GM21390 (cell line): ENCODE data around the gene ESR2.
A peak's percentile ranks its signal among the peaks of the same experiment; 100 is the strongest.
"Not testable (repeated sequence)": the region's sequence is repeated elsewhere in the genome, so short reads cannot be mapped to it uniquely, and the experiment has no call there.

Experiments used
- ATAC-seq: cut with Tn5 transposase; IDR thresholded peaks from one replicate; pipeline ENCODE4 v1.9.1; 2021; ENCODE audit not compliant: unreplicated experiment

The ESR2 gene

DNA sequence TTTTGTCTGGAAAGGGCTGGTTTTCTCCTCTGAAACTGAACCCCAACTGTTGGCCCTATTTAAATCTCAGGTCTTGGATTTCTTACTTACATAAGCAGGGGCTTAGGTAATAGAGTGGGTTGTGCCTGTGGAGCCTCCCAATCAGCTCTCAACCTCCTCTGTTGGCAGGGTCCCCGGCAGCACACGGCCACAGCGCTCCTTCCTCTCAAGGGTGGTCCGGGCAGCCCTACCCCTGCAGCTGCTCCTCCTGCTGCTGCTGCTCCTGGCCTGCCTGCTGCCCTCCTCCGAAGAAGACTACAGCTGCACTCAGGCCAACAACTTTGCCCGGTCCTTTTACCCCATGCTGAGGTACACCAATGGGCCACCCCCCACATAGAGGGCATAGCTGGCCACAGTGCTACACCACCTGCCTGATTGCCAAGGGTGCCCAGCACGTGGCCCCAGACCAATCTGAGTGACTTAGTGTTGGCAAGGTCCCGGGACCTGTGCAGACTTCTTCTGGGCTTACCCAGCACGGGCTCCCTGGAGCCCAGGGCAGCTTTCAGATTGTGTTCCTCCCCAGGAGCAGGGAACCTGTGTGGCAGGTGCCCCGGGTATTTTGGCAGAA is 68.9 kb downstream of the ESR2 start:
- no peak for ATAC-seq

DNA sequence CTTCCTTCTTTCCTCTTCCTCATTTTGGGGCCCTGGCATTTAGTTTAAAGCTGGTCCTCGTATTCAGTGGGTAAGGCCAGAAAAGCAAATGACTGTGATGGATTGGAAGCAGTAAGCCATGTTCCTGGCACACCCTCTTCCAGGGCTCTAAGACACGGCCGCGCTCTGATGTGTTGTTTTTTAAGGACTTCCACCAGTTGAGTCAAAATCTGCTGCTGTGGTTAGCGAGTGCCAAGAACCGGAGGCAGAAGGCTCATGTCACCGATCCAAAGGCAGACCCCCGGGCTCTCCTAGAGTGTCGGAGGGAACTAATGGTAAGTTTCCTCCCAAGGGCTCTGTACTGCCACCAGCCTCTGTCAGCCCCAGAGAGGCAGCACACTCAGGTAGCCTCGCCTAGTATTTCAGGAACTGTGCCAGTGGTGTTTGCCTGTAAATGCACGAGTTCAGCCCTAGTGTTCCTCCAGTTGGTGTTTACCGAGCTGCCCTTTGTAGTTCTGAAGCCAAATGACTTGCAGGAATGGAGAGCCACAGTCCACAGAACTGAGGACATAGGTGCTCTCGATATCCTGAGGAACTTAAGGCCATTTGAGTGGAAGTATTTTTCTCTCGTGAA is 72.7 kb downstream of the ESR2 start:
- ATAC-seq: no peak

GRCh38 chr14:64220466-64220865 is 73.7 kb downstream of the ESR2 start:
- ATAC-seq: no peak

- no peak for ATAC-seq
These were observed 74.1 kb downstream of the ESR2 start for GRCh38 chr14:64220056-64220455.

DNA sequence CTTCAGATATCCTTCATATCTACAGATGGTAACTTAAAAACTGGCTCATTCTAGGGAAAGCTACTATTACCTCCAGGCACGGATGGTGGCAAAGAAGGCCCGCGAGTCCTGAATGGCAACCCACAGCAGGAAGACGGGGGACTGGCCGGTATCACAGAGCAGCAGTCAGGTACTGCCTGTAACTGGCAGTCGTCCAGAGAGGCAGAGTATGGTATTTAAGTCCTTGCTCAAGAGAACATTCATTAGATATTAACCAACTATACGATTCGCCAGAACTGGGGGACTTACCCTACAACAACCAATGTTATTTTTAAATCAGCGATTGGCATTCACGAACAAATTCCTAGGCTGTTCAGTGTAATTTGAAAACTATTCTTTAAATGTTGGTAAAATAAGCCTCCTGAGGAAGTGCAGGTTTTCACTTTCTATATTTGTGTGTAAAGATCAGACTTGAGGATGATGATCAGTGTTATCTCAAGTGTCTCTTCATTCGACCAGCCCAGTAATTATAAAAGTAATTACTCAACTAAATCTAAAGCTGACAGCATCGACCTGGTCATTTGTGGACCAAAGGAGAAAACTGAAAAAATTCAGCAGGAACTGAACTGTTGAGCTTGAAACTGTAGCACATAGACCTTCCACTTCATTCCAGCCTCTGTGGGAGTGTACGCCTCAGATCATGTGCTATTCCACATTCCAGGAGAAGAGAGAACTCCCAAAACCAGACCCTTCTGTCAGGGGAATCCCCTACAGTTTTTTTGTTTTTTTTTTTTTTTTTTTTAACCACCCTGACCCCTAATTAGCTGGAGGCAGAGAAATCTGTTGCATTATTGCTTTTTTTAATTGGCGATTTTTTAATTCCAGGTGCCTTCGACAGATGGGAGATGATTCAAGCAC is 75.6 kb downstream of the ESR2 start:
- peak; percentile 39 for ATAC-seq

- ATAC-seq: no peak
These were observed 76.3 kb downstream of the ESR2 start for GRCh38 chr14:64217834-64218233.

- no peak for ATAC-seq
These were observed 76.9 kb downstream of the ESR2 start for GRCh38 chr14:64217308-64217707.

GRCh38 chr14:64215978-64216377 is 78.2 kb downstream of the ESR2 start:
- no peak for ATAC-seq

DNA sequence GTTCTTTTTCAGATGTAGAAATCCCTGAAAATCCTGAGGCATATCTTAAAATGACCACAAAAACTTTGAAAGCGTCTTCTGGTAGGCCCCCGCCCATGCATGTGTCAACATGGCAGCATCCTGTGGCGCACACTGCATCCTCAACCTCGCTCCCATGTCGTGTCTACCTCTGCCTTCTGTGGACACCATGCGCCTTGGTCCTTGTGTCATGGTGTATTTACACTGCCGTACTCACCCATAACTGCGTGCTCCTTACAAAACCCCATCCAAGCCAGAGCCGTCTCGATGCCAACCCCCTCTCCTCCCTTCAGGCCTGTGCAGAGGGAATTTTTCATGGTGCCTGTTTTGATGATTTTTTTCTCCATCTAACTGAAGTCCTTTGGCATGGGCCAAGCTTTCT is 78.9 kb downstream of the ESR2 start:
- no peak for ATAC-seq

DNA sequence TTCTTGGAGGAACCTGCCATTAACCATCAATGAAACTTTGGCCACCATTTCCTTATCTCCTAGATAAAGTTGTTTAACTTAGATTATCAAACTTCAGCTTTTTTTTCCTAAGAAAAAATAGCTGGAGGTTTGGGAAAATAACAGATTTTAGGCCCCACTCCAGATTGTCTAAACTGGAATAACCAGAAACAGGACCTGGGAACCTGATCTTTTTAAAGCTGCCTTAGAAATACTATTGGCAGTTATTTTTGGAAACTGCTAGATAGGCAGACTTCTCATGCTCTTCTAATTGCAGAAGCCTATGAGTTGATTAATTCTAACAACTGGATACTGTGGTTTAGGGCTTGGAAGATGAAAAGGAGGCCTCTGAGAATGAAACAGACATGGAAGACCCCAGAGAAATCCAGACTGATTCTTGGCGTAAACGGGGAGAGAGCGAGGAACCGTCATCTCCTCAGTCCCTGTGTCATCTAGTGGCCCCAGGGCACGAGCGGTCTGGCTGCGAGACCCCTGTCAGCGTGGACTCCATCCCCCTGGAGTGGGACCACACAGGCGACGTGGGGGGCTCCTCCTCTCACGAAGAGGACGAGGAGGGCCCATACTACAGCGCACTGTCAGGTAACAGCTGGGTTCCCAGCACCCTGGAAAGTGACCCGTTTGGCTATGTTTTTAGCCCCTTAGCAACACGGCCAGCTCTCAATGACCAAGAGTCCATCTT is 80.2 kb downstream of the ESR2 start:
- ATAC-seq: no peak

- ATAC-seq: no peak
These were observed 81.1 kb downstream of the ESR2 start for GRCh38 chr14:64213086-64213485.

DNA sequence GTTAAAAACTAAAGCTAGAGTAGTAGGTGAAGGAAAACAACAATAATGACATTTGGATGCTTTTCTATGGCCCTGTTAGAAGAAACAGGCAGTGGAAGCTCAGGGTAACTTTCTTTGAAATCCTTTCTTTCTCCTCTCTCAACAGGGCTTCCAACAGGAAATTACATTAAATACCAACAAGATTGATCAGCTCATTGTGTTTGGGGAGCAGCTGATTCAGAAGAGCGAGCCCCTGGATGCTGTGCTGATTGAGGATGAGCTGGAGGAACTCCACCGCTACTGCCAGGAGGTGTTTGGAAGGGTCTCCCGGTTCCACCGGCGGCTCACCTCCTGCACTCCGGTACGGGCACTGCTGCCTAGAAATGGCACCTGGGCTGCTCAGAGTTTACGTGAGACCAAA is 81.5 kb downstream of the ESR2 start:
- no peak for ATAC-seq

DNA sequence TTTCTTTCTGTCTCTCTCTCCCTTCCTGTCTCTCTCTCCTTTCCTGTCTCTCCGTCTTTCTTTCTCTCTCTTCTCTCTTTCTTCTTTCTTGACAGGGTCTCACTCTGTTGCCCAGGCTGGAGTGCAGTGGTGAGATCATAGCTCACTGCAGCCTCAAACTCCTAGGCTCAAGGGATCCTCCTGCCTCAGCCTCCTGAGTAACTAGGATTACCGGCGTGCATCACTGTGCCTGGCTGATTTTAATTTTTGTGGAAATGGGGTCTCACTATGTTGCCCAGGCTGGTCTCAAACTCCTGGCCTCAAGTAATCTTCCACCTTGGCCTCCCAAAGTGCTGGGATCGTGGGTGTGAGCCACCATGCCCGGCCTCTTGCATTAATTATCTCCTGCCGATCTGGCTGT is 83.3 kb downstream of the ESR2 start:
- not testable (repeated sequence) for ATAC-seq

GRCh38 chr14:64210216-64210615 is 84.0 kb downstream of the ESR2 start:
- ATAC-seq: no peak

DNA sequence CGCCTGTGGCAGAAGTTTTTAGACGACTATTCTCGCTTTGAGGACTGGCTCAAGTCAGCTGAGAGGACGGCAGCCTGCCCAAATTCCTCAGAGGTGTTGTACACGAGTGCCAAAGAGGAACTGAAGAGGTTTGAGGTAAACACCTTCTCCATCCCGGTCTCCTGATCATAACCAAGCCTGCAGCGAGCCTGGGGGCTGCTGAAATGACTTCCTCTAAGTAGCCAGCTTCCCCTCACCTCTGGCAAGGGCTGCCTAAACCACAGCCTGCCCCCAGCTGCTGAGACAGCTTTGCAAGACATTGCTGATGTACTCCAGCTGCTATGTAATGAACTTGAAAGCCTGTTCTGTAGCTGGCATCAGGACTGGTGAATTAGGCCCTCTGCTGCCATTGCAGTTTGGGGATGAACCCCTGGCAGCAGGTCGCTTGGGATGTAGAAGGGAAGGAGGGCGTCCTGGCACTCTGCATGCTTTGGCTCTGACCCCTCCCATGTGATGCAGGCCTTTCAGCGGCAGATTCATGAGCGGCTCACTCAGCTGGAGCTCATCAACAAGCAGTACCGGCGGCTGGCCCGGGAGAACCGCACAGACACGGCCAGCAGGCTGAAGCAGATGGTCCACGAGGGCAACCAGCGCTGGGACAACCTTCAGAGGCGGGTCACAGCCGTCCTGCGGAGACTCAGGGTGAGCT is 84.6 kb downstream of the ESR2 start:
- ATAC-seq: no peak

GRCh38 chr14:64208981-64209380 is 85.2 kb downstream of the ESR2 start:
- ATAC-seq: no peak

DNA sequence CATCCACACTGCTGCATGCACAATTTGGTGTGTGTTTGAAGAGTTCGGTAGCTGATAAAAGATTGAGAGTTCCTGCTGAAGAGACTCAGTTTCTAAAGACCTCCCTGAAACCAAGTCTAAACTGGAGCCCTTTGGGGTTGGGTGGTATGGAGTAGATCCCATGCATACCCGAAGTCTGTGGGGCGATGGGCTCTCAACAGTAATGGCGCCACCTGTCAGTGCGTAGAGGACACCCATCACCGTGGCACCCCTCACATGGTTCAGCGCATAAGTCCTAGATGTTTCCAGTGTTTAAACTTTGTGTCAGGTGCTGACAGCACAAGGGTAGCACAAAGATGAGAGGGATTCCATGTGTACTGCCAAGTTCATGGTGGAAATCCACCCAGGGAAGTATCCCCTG is 85.9 kb downstream of the ESR2 start:
- no peak for ATAC-seq

GRCh38 chr14:64203366-64204006 is 90.7 kb downstream of the ESR2 start:
- ATAC-seq: no peak

GRCh38 chr14:64202716-64203115 is 91.5 kb downstream of the ESR2 start:
- ATAC-seq: no peak

DNA sequence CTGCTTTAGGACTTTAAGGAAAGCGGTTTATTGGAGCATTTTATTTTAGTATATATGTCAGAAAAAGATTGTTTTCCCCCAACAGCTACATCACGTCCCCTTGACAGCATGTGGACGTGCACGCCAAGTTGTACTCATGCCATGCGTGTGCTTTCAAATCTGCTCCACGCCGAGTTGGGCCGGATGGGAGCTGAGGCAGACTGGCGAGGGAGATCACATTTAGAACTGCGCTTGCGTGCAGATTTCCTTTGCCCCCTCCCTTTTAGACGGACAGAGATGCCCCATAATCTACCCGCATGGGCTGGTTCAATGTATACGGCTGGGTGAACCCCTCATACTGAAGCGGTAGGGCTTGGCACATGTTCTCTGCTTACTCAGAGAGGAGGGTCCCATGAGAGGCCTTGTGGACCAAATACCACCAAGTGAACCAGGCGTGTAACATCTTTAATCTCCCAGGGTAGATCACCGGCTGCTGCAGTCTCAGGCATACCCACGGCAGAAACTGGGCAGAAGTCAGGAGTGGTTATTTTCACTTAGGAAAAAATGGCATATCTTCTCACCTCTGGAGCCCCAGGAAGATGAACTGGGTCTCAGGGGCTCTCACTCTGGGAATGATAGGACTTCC is 92.1 kb downstream of the ESR2 start:
- ATAC-seq: no peak
